K562 (cell line): ENCODE data around the gene XKR7. TPM values are rescaled to one million over a fixed set of nuclear protein-coding genes. Genes with fewer than 3 reads are reported as not detected.

Experiments
- ATF7 ChIP-seq: fragments of 450-650 bp; IDR thresholded peaks from 2 replicates; pipeline ENCODE4 v1.7.1; 2014; ENCODE audit warnings: mild to moderate bottlenecking, moderate library complexity
- BCL6 ChIP-seq: fragments of 250-450 bp; sonication (Bioruptor Pico); IDR thresholded peaks from 2 replicates; pipeline ENCODE4 v1.4.0; 2020
- ELF2 ChIP-seq: fragments of 250-450 bp; sonication (Bioruptor Pico); IDR thresholded peaks from 2 replicates; pipeline ENCODE4 v1.5.0; 2021; ENCODE audit warnings: mild to moderate bottlenecking
- FOXA3 ChIP-seq, 2 experiments: fragments of 450-650 bp in 1 of 2; sonication (generic) in 1 of 2; formaldehyde crosslinking; IDR thresholded peaks in 1 of 2; conservative IDR thresholded peaks in 1 of 2; 2 replicates each; pipeline versions ENCODE4 v1.4.0 to v1.8.0; 2020 to 2022; ENCODE audit warnings: mild to moderate bottlenecking in 2 of 2, missing genetic modification reagents in 1 of 2
- FOXK2 ChIP-seq, 2 experiments: fragments of 450-650 bp; IDR thresholded peaks in 1 of 2; conservative IDR thresholded peaks in 1 of 2; 2 replicates each; pipeline ENCODE4 v1.6.1; 2016; ENCODE audit warnings: low read depth in 2 of 2, mild to moderate bottlenecking in 1 of 2
- LARP7 ChIP-seq: fragments of 450-650 bp; IDR thresholded peaks from 2 replicates; pipeline ENCODE4 v1.6.1; 2016
- MYC ChIP-seq, 2 experiments: fragments of 250-450 bp in 1 of 2; sonication (Bioruptor Pico) in 1 of 2; IDR thresholded peaks; 2 replicates each; pipeline versions ENCODE4 v1.5.1 to v1.6.1; 2012 to 2021; ENCODE audit warnings: low read depth in 2 of 2, borderline replicate concordance in 1 of 2, improper control_type of control experiment in 1 of 2, low read length in 1 of 2, mild to moderate bottlenecking in 1 of 2, moderate library complexity in 1 of 2
- NCOR1 ChIP-seq: fragments of 450-650 bp; IDR thresholded peaks from 2 replicates; pipeline ENCODE4 v1.6.1; 2016; ENCODE audit warnings: mild to moderate bottlenecking, moderate library complexity
- NFIX ChIP-seq: fragments of 250-450 bp; sonication (Bioruptor Pico); IDR thresholded peaks from 2 replicates; pipeline ENCODE4 v1.4.0; 2020; ENCODE audit warnings: low read depth, mild to moderate bottlenecking, moderate library complexity
- POLR2H ChIP-seq: IDR thresholded peaks from 2 replicates; pipeline ENCODE4 v1.6.1; 2016; ENCODE audit warnings: missing genetic modification characterization, low read depth, mild to moderate bottlenecking, control low read depth, missing compliant biosample characterization, moderate library complexity
- PRMT5 ChIP-seq: sonication (generic); formaldehyde crosslinking; IDR thresholded peaks from 2 replicates; pipeline ENCODE4 v1.5.0; 2020; ENCODE audit warnings: missing genetic modification reagents
- RBBP5 ChIP-seq: fragments of 200-600 bp; sonication (generic); IDR thresholded peaks from 2 replicates; pipeline ENCODE4 v1.6.1; 2012; ENCODE audit warnings: borderline replicate concordance, mild to moderate bottlenecking, low read length, control low read depth, inconsistent platforms; ENCODE audit not compliant: insufficient read depth, poor library complexity, severe bottlenecking
- RBM15 ChIP-seq: fragments of 200-400 bp; formaldehyde crosslinking; IDR thresholded peaks from 2 replicates; pipeline ENCODE4 v1.6.1; 2018; ENCODE audit warnings: mild to moderate bottlenecking, low read length, moderate library complexity; ENCODE audit not compliant: insufficient read depth
- SIN3A ChIP-seq, 2 experiments: fragments of 150-350 bp in 1 of 2; IDR thresholded peaks; 2 replicates each; pipeline ENCODE4 v1.6.1; 2011 to 2016; ENCODE audit warnings: borderline replicate concordance in 2 of 2, low read depth in 2 of 2, low read length in 2 of 2, mild to moderate bottlenecking in 2 of 2, moderate library complexity in 2 of 2; ENCODE audit not compliant: control insufficient read depth in 1 of 2
- SMARCA4 ChIP-seq: fragments of 450-650 bp; IDR thresholded peaks from 2 replicates; pipeline ENCODE4 v1.6.1; 2016
- SP1 ChIP-seq: sonication (generic); formaldehyde crosslinking; IDR thresholded peaks from 2 replicates; pipeline ENCODE4 v1.8.1; 2022; ENCODE audit warnings: mild to moderate bottlenecking, missing genetic modification reagents
- ZFX ChIP-seq: sonication (generic); formaldehyde crosslinking; IDR thresholded peaks from 2 replicates; pipeline ENCODE4 v1.8.0; 2022; ENCODE audit warnings: mild to moderate bottlenecking, missing genetic modification reagents, moderate library complexity
- ZNF239 ChIP-seq: fragments of 250-450 bp; sonication (Bioruptor Pico); IDR thresholded peaks from 2 replicates; pipeline ENCODE4 v1.4.0; 2020; ENCODE audit warnings: mild to moderate bottlenecking
- polyA plus RNA-seq, 8 experiments: library from polyadenylated mRNA; depleted of rRNA in 4 of 8; stranded (reverse) in 5 of 8; unstranded in 3 of 8; fragments of >200 nt; fragmentation: Nextera tagmentation in 2 of 8; fragmentation: Illumina TruSeq in 1 of 8; extraction: Ambion mirVana in 2 of 8; extraction: Trizol in 1 of 8; gene quantifications; 2 replicates each; pipeline versions ENCODE4 v1.2.1 to v1.2.3, GENCODE V29; 2011 to 2014; ENCODE audit warnings: inconsistent platforms in 1 of 8, missing spikeins in 1 of 8
- total RNA-seq, 7 experiments: library from RNA; depleted of rRNA in 6 of 7; stranded (reverse); fragments of >200 nt in 6 of 7; fragmentation: Illumina TruSeq in 2 of 7; extraction: Trizol in 2 of 7; gene quantifications; 2 replicates each; pipeline versions ENCODE4 v1.2.1 to v1.2.3, GENCODE V29; 2011 to 2021; ENCODE audit warnings: low replicate concordance in 1 of 7
- TF ChIP-seq, protein P1 (sequence below): fragments of 450-650 bp; formaldehyde crosslinking; conservative IDR thresholded peaks from 2 replicates; pipeline ENCODE4 v1.4.0; 2022; ENCODE audit warnings: mild to moderate bottlenecking, missing genetic modification characterization
- TF ChIP-seq, protein P2 (sequence below), 2 experiments: fragments of 450-650 bp; IDR thresholded peaks; 2 replicates each; pipeline ENCODE4 v1.6.1; 2016
- TF ChIP-seq, protein P3 (sequence below): sonication (generic); formaldehyde crosslinking; IDR thresholded peaks from 2 replicates; pipeline ENCODE4 v1.8.0; 2022; ENCODE audit warnings: mild to moderate bottlenecking, low read depth, missing genetic modification reagents
- TF ChIP-seq, protein P4 (sequence below): fragments of 200-800 bp; sonication (Bioruptor generic); IDR thresholded peaks from 2 replicates; pipeline ENCODE4 v1.6.1; 2017; ENCODE audit warnings: missing genetic modification characterization, missing compliant biosample characterization

Gene XKR7
- total and polyA plus RNA-seq, 9 of the 15 experiments (the other 6 are each of a cell fraction or from before 2014, with no cell fraction given), result 0.02 TPM; not detected in 8

DNA sequence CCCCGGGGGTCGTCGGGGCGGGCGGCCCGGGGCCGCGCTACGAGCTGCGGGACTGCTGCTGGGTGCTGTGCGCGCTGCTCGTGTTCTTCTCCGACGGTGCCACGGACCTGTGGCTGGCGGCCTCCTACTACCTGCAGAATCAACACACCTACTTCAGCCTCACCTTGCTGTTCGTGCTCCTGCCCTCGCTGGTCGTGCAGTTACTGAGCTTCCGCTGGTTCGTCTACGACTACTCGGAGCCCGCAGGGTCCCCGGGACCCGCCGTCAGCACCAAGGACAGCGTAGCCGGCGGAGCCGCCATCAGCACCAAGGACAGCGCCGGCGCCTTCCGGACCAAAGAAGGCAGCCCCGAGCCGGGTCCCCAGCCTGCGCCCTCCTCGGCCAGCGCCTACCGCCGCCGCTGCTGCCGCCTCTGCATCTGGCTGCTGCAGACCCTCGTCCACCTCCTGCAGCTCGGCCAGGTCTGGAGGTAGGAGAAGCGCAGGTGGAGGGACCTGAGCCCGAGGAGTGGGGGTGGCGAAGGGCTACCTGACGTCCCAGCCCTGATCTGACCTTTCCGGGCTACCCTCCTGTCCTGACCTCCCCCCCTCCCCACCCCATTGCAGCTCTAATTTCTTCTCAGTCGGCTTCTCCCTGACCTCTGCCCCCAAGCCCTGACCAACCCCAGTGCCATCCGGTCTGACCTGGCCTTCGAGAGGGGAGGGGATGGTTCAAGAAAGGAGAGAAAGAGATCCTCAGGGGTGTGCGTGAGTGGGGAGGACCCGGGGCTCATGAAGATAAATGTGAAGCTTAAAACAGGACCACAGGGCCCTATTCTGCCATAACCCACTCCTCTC is 558 bp downstream of the XKR7 start (continued):
- TF ChIP-seq RBBP5 (no peak), POLR2H (tag) (no peak), SMARCA4 (no peak), ZNF239 (peak; percentile 65; the same call in 1 of the 2 replicates), SP1 (CRISPR knock-in tag) (peak; percentile 87), ELF2 (peak; percentile 34; the same call in 1 of the 2 replicates), SIN3A (IDR thresholded peaks at IDR 0.05; ENCODE audit: borderline replicate concordance in 2 of 2, control insufficient read depth in 1 of 2, low read depth in 2 of 2, low read length in 2 of 2) (peak; percentile 100), RBM15 (0 out of 2 replicates have a peak, but pooled peaks have one; percentile 59), PRMT5 (CRISPR knock-in tag) (peak; percentile 100), MYC (IDR thresholded peaks at IDR 0.05; ENCODE audit: low read depth, low read length) (no peak), MYC (CRISPR knock-in tag; IDR thresholded peaks at IDR 0.05; ENCODE audit: borderline replicate concordance, low read depth) (no peak), ZFX (peak; percentile 75), NCOR1 (no peak), FOXA3 (CRISPR knock-in tag; conservative IDR thresholded peaks at IDR 0.05 in 1 of 2, IDR thresholded peaks at IDR 0.05 in 1 of 2) (peak in 1 of 2 experiments; percentile 97; a peak in 2 of 4 replicates), LARP7 (no peak), ATF7 (no peak), BCL6 (CRISPR knock-in tag) (peak; percentile 90), FOXK2 (conservative IDR thresholded peaks at IDR 0.05 in 1 of 2, IDR thresholded peaks at IDR 0.05 in 1 of 2; ENCODE audit: low read depth in 2 of 2) (no peak), NFIX (no peak)
- TF ChIP-seq, protein P1, sequence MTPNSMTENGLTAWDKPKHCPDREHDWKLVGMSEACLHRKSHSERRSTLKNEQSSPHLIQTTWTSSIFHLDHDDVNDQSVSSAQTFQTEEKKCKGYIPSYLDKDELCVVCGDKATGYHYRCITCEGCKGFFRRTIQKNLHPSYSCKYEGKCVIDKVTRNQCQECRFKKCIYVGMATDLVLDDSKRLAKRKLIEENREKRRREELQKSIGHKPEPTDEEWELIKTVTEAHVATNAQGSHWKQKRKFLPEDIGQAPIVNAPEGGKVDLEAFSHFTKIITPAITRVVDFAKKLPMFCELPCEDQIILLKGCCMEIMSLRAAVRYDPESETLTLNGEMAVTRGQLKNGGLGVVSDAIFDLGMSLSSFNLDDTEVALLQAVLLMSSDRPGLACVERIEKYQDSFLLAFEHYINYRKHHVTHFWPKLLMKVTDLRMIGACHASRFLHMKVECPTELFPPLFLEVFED (CRISPR knock-in tag), result no peak
- TF ChIP-seq, protein P2, sequence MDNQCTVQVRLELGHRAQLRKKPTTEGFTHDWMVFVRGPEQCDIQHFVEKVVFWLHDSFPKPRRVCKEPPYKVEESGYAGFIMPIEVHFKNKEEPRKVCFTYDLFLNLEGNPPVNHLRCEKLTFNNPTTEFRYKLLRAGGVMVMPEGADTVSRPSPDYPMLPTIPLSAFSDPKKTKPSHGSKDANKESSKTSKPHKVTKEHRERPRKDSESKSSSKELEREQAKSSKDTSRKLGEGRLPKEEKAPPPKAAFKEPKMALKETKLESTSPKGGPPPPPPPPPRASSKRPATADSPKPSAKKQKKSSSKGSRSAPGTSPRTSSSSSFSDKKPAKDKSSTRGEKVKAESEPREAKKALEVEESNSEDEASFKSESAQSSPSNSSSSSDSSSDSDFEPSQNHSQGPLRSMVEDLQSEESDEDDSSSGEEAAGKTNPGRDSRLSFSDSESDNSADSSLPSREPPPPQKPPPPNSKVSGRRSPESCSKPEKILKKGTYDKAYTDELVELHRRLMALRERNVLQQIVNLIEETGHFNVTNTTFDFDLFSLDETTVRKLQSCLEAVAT (IDR thresholded peaks at IDR 0.05), result no peak
- TF ChIP-seq, protein P3, sequence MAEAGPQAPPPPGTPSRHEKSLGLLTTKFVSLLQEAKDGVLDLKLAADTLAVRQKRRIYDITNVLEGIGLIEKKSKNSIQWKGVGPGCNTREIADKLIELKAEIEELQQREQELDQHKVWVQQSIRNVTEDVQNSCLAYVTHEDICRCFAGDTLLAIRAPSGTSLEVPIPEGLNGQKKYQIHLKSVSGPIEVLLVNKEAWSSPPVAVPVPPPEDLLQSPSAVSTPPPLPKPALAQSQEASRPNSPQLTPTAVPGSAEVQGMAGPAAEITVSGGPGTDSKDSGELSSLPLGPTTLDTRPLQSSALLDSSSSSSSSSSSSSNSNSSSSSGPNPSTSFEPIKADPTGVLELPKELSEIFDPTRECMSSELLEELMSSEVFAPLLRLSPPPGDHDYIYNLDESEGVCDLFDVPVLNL (CRISPR knock-in tag), result peak; percentile 97
- TF ChIP-seq, protein P4, sequence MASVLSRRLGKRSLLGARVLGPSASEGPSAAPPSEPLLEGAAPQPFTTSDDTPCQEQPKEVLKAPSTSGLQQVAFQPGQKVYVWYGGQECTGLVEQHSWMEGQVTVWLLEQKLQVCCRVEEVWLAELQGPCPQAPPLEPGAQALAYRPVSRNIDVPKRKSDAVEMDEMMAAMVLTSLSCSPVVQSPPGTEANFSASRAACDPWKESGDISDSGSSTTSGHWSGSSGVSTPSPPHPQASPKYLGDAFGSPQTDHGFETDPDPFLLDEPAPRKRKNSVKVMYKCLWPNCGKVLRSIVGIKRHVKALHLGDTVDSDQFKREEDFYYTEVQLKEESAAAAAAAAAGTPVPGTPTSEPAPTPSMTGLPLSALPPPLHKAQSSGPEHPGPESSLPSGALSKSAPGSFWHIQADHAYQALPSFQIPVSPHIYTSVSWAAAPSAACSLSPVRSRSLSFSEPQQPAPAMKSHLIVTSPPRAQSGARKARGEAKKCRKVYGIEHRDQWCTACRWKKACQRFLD (CRISPR knock-in tag), result peak; percentile 99
